ENCODE results near the gene STN1.

The STN1 gene

GRCh38 chr10:103918053-103918846 lies at the start of gene STN1:
TSS of gene STN1 (minus strand) at chr10:103918184. CDS start at chr10:103917594, 590 bp downstream.
- peak; percentile 79 to 95 for DNase-seq

GRCh38 chr10:103967448-103968071 lies 49.6 kb upstream of the STN1 start:
- DNase-seq: peak in 1 of 2 experiments; percentile 47

GRCh38 chr10:103966671-103967447 lies 48.9 kb upstream of the STN1 start, which contains the start of gene SLK:
TSS of gene SLK (plus strand) at chr10:103967140. CDS start at chr10:103967746, 606 bp downstream.
- DNase-seq: peak; percentile 50 to 87

- DNase-seq: no peak
These were observed 42.1 kb upstream of the STN1 start for GRCh38 chr10:103960103-103960502.

- DNase-seq: no peak
These were observed 41.0 kb upstream of the STN1 start for GRCh38 chr10:103958996-103959395.

GRCh38 chr10:103954543-103954942 lies 36.6 kb upstream of the STN1 start:
- no peak for DNase-seq

GRCh38 chr10:103951942-103952341 lies 34.0 kb upstream of the STN1 start:
- DNase-seq: no peak

- DNase-seq: no peak
These were observed 33.2 kb upstream of the STN1 start for GRCh38 chr10:103951183-103951582.

- DNase-seq: no peak
These were observed 31.7 kb upstream of the STN1 start for GRCh38 chr10:103949728-103950127.

GRCh38 chr10:103947799-103948516 lies 30.0 kb upstream of the STN1 start:
- DNase-seq: no peak

GRCh38 chr10:103942866-103943265 lies 24.9 kb upstream of the STN1 start:
- no peak for DNase-seq

- DNase-seq: no peak
These were observed 23.8 kb upstream of the STN1 start for GRCh38 chr10:103941801-103942200.

- DNase-seq: no peak
These were observed 21.5 kb upstream of the STN1 start for GRCh38 chr10:103939522-103939921.

GRCh38 chr10:103936022-103936421 lies 18.0 kb upstream of the STN1 start:
- DNase-seq: no peak

- DNase-seq: no peak
These were observed 16.3 kb upstream of the STN1 start for GRCh38 chr10:103934308-103934707.

GRCh38 chr10:103933557-103934121 lies 15.7 kb upstream of the STN1 start:
- no peak for DNase-seq

GRCh38 chr10:103932971-103933370 lies 15.0 kb upstream of the STN1 start:
- peak; percentile 8 to 38 for DNase-seq

GRCh38 chr10:103932271-103932670 lies 14.3 kb upstream of the STN1 start:
- DNase-seq: no peak

GRCh38 chr10:103931603-103932002 lies 13.6 kb upstream of the STN1 start:
- DNase-seq: no peak

GRCh38 chr10:103930881-103931280 lies 12.9 kb upstream of the STN1 start:
- no peak for DNase-seq

- DNase-seq: no peak
These were observed 12.5 kb upstream of the STN1 start for GRCh38 chr10:103930449-103930848.

- no peak for DNase-seq
These were observed 11.5 kb upstream of the STN1 start for GRCh38 chr10:103929381-103929921.

Measured in NCI-H526 (cell line).